Liver (tissue), 9 donors: ENCODE results near the gene NFATC1. TPM values are rescaled to one million over a fixed set of nuclear protein-coding genes. Genes with fewer than 3 reads are reported as not detected.

Experiments
- DNase-seq: peaks from one replicate; pipeline ENCODE4 v3.0.0-alpha.2; 2017; ENCODE audit warnings: low spot score
- H3K27ac ChIP-seq, 2 donors: one replicate each; pipeline ENCODE4 v1.7.0; 2013; ENCODE audit warnings: inconsistent platforms in 2 of 2, low read length in 2 of 2, control low read depth in 1 of 2, low read depth in 1 of 2, mild to moderate bottlenecking in 1 of 2
- H3K27me3 ChIP-seq, 4 donors: one replicate each; pipeline versions ENCODE4 v1.6.1 to v1.7.0; 2013; ENCODE audit warnings: low read length in 3 of 4, inconsistent platforms in 1 of 4, mild to moderate bottlenecking in 1 of 4, moderate library complexity in 1 of 4; ENCODE audit not compliant: control insufficient read depth in 4 of 4, insufficient read depth in 4 of 4
- H3K36me3 ChIP-seq, 4 donors: one replicate each; pipeline versions ENCODE4 v1.6.1 to v1.7.0; 2013; ENCODE audit warnings: low read length in 3 of 4, mild to moderate bottlenecking in 3 of 4, low read depth in 1 of 4, moderate library complexity in 1 of 4; ENCODE audit not compliant: control insufficient read depth in 4 of 4, insufficient read depth in 3 of 4
- H3K4me1 ChIP-seq, 4 donors: one replicate each; pipeline versions ENCODE4 v1.6.1 to v1.7.0; 2013; ENCODE audit warnings: low read length in 3 of 4, mild to moderate bottlenecking in 3 of 4, moderate library complexity in 1 of 4; ENCODE audit not compliant: control insufficient read depth in 4 of 4, insufficient read depth in 4 of 4
- H3K4me3 ChIP-seq, 3 donors: one replicate each; pipeline versions ENCODE4 v1.6.1 to v1.7.0; 2013; ENCODE audit warnings: low read length in 3 of 3, control low read depth in 1 of 3, low read depth in 1 of 3, mild to moderate bottlenecking in 1 of 3
- H3K9ac ChIP-seq, 2 donors: one replicate each; pipeline ENCODE4 v1.7.0; 2013; ENCODE audit warnings: low read length in 2 of 2, mild to moderate bottlenecking in 2 of 2, moderate library complexity in 2 of 2, control low read depth in 1 of 2, low read depth in 1 of 2
- H3K9me3 ChIP-seq, 4 donors: one replicate each; pipeline versions ENCODE4 v1.6.1 to v1.7.0; 2013; ENCODE audit warnings: low read length in 3 of 4; ENCODE audit not compliant: control insufficient read depth in 4 of 4
- ATF3 ChIP-seq: IDR thresholded peaks from 2 replicates; pipeline ENCODE4 v1.6.1; 2016; ENCODE audit warnings: antibody characterized with exemption
- CTCF ChIP-seq: fragments of 150-350 bp; IDR thresholded peaks from 2 replicates; pipeline ENCODE4 v1.5.1; 2017; ENCODE audit warnings: improper control_type of control experiment, low read depth, low read length; ENCODE audit not compliant: missing input control
- EGR1 ChIP-seq, 2 donors: IDR thresholded peaks; 2 replicates each; pipeline ENCODE4 v1.6.1; 2016 to 2018; ENCODE audit warnings: antibody characterized with exemption in 2 of 2, low read depth in 2 of 2
- FOXA1 ChIP-seq: IDR thresholded peaks from 2 replicates; pipeline ENCODE4 v1.6.1; 2016; ENCODE audit warnings: antibody characterized with exemption
- HNF4A ChIP-seq, 2 donors: conservative IDR thresholded peaks; 2 replicates each; pipeline ENCODE4 v1.6.1; 2016; ENCODE audit warnings: antibody characterized with exemption in 2 of 2, mild to moderate bottlenecking in 2 of 2
- HNF4G ChIP-seq: IDR thresholded peaks from 2 replicates; pipeline ENCODE4 v1.6.1; 2016; ENCODE audit warnings: antibody characterized with exemption
- JUND ChIP-seq, 2 donors: IDR thresholded peaks; 2 replicates each; pipeline ENCODE4 v1.6.1; 2016; ENCODE audit warnings: antibody characterized with exemption in 2 of 2
- MAX ChIP-seq: IDR thresholded peaks from 2 replicates; pipeline ENCODE4 v1.6.1; 2016; ENCODE audit warnings: antibody characterized with exemption
- NR2F2 ChIP-seq: IDR thresholded peaks from 2 replicates; pipeline ENCODE4 v1.6.1; 2016; ENCODE audit warnings: antibody characterized with exemption
- RAD21 ChIP-seq, 2 donors: IDR thresholded peaks; 2 replicates each; pipeline ENCODE4 v1.6.1; 2016; ENCODE audit warnings: antibody characterized with exemption in 2 of 2, mild to moderate bottlenecking in 2 of 2
- REST ChIP-seq: IDR thresholded peaks from 2 replicates; pipeline ENCODE4 v1.6.1; 2016; ENCODE audit warnings: antibody characterized with exemption, mild to moderate bottlenecking
- RXRA ChIP-seq, 2 donors: IDR thresholded peaks; 2 replicates each; pipeline ENCODE4 v1.6.1; 2017 to 2018; ENCODE audit warnings: antibody characterized with exemption in 2 of 2, mild to moderate bottlenecking in 1 of 2
- SP1 ChIP-seq: IDR thresholded peaks from 2 replicates; pipeline ENCODE4 v1.6.1; 2018; ENCODE audit warnings: antibody characterized with exemption, mild to moderate bottlenecking
- TAF1 ChIP-seq: conservative IDR thresholded peaks from 2 replicates; pipeline ENCODE4 v1.6.1; 2016; ENCODE audit warnings: antibody characterized with exemption, mild to moderate bottlenecking
- YY1 ChIP-seq: IDR thresholded peaks from 2 replicates; pipeline ENCODE4 v1.6.1; 2016; ENCODE audit warnings: antibody characterized with exemption, mild to moderate bottlenecking
- ZBTB33 ChIP-seq: IDR thresholded peaks from 2 replicates; pipeline ENCODE4 v1.6.1; 2016; ENCODE audit warnings: antibody characterized with exemption
- WGBS: extraction: QIAGEN DNeasy Blood & Tissue Kit; methylation state at CpG from one replicate; pipeline ENCODE4 v1.1.7; 2013; 5-methylcytosine and 5-hydroxymethylcytosine counted together
- polyA plus RNA-seq, 2 donors: library from polyadenylated mRNA; stranded (reverse) in 1 of 2; unstranded in 1 of 2; fragments of 200-250 nt in 1 of 2; fragments of >200 nt in 1 of 2; fragmentation: Nextera tagmentation in 1 of 2; extraction: Ambion mirVana in 1 of 2; gene quantifications; one replicate each; pipeline versions ENCODE4 v1.2.1 to v1.2.3, GENCODE V29; 2013 to 2015
- total RNA-seq, 2 donors: library from RNA; depleted of rRNA; stranded (reverse); fragments of >200 nt; gene quantifications; one replicate each; pipeline ENCODE4 v1.2.3, GENCODE V29; 2014
- donor health status: healthy.
- donor health status: healthy.
- donor health status: healthy.
- donor health status: healthy.
- donor health status: healthy.

NFATC1 gene
- total and polyA plus RNA-seq, 4 donors, result 0.57 to 2.2 (median 1.3) TPM

- 95% methylated on average over 37 of the region's 37 CpGs for WGBS
- Histone ChIP-seq H3K36me3 (peaks cover 0 to 2% (median under 1%) of the 10 kb centered on the region in 4 donors), H3K4me3 (no peak overlapping the region), H3K9ac (no peak overlapping the region), H3K4me1 (peaks cover 0 to 1% (median 0%) of the 10 kb centered on the region in 4 donors), H3K27me3 (no peaks in the 10 kb centered on the region), H3K27ac (no peak overlapping the region), H3K9me3 (no peaks in the 10 kb centered on the region)
- DNase-seq, result no peak
- TF ChIP-seq RXRA (IDR thresholded peaks at IDR 0.05) (no peak), MAX (no peak), FOXA1 (no peak), CTCF (no peak), TAF1 (no peak), REST (no peak)
Observed at GRCh38 chr18:79456105-79456980, 60.6 kb downstream of the NFATC1 start.

GRCh38 chr18:79457239-79457638 lies 61.5 kb downstream of the NFATC1 start:
- DNase-seq, result no peak
- no peaks in the 10 kb centered on the region for H3K27me3 ChIP-seq
- H3K9me3 ChIP-seq, result no peaks in the 10 kb centered on the region
- WGBS, result 93% methylated on average over 12 of the region's 12 CpGs
- H3K9ac ChIP-seq, result no peak overlapping the region
- no peak overlapping the region for H3K27ac ChIP-seq
- H3K36me3 ChIP-seq, result peaks cover 0 to 2% (median 2%) of the 10 kb centered on the region in 4 donors
- H3K4me1 ChIP-seq, result peaks cover 0 to 1% (median 0%) of the 10 kb centered on the region in 4 donors
- H3K4me3 ChIP-seq, result no peak overlapping the region
- TF ChIP-seq TAF1 (no peak), JUND (IDR thresholded peaks at IDR 0.05) (no peak), MAX (no peak), ZBTB33 (no peak), REST (no peak), HNF4A (conservative IDR thresholded peaks at IDR 0.05) (no peak), RAD21 (IDR thresholded peaks at IDR 0.05) (no peak), CTCF (no peak), HNF4G (no peak), EGR1 (IDR thresholded peaks at IDR 0.05; ENCODE audit: low read depth in 2 of 2) (no peak), SP1 (no peak), YY1 (no peak), FOXA1 (no peak), NR2F2 (no peak), RXRA (IDR thresholded peaks at IDR 0.05) (no peak), ATF3 (no peak)
